ENCODE results near the gene SNRPN. TPM values are rescaled to one million over a fixed set of nuclear protein-coding genes. Genes with fewer than 3 reads are reported as not detected.
"Not testable (repeated sequence)": the region's sequence is repeated elsewhere in the genome, so short reads cannot be mapped to it uniquely, and the experiment has no call there.

The SNRPN gene
- total RNA-seq, 1 experiment from 2014 or later: 1.7 TPM

DNA sequence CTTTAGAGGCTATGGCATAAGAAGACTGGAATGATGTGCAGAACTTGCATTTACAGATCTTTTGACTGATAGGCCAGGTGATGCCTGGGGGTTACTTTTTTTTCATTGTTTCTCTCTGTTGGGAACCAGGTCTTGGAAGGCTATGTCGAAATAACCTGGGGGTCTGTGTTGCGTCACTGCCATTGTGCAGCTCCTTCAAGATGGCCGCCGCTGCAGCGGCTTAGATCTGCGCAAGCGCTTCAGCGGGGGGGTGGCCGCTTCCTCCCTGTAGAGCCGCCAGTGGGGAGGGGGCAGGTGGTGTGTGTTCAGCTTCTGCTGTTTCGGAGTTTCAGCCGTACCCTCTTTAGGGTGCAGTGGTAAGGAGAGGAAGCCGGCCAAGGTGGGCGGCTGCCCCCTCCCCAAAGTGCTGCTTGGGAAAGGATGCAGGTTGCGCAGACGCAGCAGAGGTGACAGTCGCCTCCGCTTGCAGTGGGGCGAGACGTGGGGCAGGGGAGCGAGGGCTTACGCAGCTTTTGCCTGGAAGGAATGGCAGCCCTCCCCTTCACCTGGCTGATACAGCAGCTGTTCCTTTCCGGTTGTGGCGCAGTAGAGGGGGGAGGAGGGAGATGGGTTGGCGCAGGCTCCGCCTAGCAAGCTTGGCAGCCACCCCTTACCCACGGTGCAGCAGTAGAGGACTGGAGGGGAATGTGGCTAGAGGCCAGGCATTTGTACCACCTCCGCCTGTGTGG, 1.5 kb downstream of the SNRPN start:
- no peaks in the 10 kb centered on the region for H3K9me3 ChIP-seq
- H3K27me3 ChIP-seq: no peaks in the 10 kb centered on the region
- H3K36me3 ChIP-seq: no peaks in the 10 kb centered on the region
- no peak for DNase-seq
- peak overlapping the region; percentile 12; the same call in 1 of the 2 replicates for H3K4me3 ChIP-seq

DNA sequence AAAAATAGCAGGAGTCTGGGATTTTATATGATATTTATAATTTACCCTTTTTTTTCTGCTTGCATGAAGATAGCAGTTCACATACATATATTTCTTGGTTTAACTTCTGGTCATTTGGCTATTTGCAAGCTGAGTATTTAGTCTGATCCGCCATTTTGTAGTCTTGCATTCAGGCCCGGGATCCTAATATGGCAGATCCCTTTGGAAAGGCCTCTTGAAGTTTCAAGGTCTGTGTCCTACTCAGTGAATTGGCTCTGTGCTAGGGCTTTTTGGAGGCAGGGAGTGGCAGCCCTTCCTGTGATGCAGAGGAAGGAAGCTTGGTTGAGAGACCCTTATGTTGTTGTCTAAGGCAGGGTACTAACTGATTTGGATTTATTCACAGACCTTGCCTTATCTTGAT, 2.9 kb downstream of the SNRPN start:
- Histone ChIP-seq H3K36me3 (no peaks in the 10 kb centered on the region), H3K4me3 (no peak overlapping the region), H3K9me3 (no peaks in the 10 kb centered on the region), H3K27me3 (no peaks in the 10 kb centered on the region)
- DNase-seq: no peak

DNA sequence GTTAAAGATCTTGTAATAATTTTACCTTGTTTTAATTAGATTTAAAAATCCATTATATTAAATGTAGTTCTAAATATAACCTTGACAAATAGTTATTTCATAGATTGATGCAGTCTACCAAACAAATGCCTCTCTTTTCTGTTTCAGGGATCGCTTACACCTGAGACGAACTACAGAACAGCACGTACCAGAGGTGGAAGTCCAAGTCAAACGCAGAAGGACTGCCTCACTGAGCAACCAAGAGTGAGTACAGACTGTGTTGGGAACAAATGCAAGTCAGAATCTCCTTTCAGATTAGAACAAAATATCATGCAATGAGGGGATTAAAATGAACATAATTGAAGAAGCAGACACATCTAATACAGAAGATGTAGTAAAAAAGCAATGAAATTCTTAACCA, 7.2 kb downstream of the SNRPN start:
- Histone ChIP-seq H3K4me3 (no peak overlapping the region), H3K27me3 (no peaks in the 10 kb centered on the region), H3K36me3 (no peaks in the 10 kb centered on the region), H3K9me3 (no peaks in the 10 kb centered on the region)
- no peak for DNase-seq

DNA sequence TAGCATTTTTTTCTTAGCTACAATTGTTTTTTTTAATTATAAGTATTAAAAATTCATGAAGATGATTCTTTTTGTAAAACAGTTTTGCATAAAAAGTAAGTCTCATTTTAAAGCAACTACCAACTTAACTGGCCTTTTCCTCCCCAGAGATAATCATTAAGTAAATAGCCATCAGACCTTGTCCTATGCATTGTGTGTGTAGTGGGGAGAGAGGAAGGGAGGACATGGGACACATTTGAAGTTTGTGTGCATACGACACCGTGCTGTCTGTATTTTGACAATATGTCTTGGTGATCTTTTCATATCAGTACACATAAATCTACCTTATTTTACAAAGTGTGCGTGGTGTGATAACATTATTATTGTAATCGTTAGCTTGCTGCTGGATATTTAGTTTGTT, 8.1 kb downstream of the SNRPN start:
- Histone ChIP-seq H3K27me3 (no peaks in the 10 kb centered on the region), H3K4me3 (no peak overlapping the region), H3K36me3 (no peaks in the 10 kb centered on the region), H3K9me3 (no peaks in the 10 kb centered on the region)
- DNase-seq: no peak

DNA sequence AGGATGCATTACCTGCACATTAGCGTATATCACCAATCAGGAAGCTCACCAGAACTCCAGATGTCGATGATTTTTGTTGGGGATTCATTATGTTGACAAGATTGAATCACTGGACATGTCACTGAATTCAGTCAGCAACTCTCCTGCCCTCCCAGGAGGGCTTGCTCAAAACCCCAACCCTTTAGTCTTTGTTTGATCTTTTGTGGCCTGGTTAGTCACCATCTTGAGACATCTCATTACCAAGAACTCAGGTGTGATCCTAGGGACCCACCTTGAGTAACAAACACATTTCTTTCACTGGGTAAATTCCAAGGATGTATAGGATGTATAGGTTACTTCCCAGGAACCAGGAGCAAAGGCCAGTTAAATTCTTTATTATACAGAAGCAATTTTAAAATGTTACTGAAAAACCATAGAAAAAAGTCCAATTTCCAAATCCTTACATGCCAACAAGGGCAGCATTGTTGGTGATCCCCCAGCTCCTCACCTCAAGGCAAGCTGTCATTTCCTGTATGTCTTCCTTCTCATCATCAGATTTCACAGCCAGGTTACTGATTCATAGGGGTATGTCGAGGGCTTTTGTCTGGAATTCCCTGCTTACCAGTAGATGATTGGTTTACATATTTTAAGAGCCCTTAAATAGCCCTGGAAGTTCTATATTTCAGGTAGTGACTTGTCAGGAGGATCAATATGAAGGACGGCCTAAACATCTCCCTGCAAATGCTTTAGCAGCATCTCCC, 11.7 kb downstream of the SNRPN start:
- Histone ChIP-seq H3K36me3 (no peaks in the 10 kb centered on the region), H3K4me3 (no peak overlapping the region), H3K27me3 (no peaks in the 10 kb centered on the region), H3K9me3 (no peaks in the 10 kb centered on the region)
- DNase-seq: no peak

DNA sequence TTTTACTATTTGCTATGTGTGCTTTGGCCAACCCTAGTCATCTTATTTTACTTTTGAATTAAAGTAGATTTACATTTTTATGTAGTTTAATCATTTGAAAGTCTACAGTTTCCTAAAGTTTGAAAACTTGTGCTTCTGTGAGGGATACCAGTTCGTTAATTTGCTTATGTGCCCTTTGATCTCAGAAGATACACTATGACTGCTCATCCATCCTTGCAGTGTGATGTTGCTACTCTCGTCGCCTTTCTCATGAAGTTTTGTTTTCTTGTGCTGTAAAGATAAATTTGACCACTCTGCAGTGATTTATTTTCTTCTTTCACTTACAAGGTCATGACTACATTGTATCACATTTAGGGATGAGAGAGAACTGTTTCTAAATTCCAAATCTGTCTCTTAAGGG, 16.3 kb downstream of the SNRPN start:
- Histone ChIP-seq H3K36me3 (no peaks in the 10 kb centered on the region), H3K4me3 (no peak overlapping the region), H3K9me3 (no peaks in the 10 kb centered on the region), H3K27me3 (no peaks in the 10 kb centered on the region)
- no peak for DNase-seq

DNA sequence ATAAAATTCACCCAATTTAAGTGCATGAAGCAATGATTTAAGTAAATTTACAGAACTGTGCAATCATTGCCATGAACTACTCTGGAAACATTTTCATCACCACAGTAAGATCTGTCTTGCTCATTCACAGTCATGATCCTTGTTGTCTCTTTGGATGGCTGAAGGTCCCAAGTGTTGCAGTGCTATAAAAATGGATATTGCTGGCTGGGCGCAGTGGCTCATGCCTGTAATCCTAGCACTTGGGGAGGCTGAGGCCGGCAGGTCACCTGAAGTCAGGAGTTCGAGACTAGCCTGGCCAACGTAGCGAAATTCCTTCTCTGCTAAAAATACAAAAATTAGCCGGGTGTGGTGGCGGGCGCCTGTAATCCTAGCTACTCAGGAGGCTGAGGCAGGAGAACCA, 17.0 kb downstream of the SNRPN start:
- Histone ChIP-seq H3K36me3 (no peaks in the 10 kb centered on the region), H3K9me3 (no peaks in the 10 kb centered on the region), H3K4me3 (no peak overlapping the region), H3K27me3 (no peaks in the 10 kb centered on the region)
- DNase-seq: no peak

DNA sequence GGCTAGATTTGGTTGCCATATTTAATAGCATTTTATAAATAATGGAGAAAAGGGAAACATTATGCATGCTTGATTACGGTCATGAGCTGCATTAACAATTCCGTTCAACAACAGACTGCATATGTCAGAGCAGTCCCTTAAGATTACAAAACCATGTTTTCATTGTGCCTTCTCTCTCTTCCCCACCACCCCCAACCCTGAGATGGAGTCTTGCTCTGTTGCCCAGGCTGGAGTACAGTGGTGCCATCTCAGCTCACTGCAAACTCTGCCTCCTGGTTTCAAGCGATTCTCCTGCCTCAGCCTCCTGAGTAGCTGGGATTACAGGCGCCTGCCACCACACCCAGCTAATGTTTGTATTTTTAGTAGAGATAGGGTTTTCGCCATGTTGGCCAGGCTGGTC, 17.9 kb downstream of the SNRPN start:
- DNase-seq, H3K9me3 ChIP-seq, H3K27me3 ChIP-seq, H3K4me3 ChIP-seq, H3K36me3 ChIP-seq: not testable (repeated sequence)

DNA sequence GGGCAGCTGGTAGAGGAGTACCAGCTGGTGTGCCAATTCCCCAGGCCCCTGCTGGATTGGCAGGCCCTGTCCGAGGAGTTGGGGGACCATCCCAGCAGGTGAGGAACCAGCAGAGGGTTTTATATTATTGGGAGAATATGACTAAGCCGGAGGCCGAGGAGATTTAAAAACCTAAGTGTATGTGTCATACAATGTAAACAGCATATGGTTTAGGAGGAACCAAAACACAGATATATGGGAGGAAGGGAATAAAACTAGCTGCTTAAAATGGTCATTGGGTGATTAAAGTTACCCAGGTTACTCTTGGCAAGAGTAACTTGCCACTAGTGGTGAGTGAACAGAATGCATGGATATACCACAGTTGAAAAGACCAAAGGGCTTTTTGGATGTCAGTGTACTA, 22.1 kb downstream of the SNRPN start:
- DNase-seq: no peak
- Histone ChIP-seq H3K4me3 (no peak overlapping the region), H3K27me3 (no peaks in the 10 kb centered on the region), H3K9me3 (no peaks in the 10 kb centered on the region), H3K36me3 (no peaks in the 10 kb centered on the region)

DNA sequence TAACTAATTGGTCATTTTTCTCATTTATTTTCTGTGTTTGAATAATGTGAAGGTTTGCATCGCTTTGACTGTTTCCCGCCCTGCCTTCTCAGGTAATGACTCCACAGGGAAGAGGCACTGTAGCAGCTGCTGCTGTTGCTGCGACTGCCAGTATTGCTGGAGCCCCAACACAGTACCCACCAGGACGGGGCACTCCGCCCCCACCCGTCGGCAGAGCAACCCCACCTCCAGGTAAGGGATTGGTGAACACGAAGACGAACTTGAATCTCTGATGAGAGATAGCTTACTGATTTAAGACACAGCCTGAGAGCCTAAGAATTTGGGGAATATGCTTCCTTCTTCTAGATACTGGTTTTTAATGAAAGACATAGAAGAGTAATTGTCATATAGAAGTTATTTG, 22.9 kb downstream of the SNRPN start:
- no peak overlapping the region for H3K4me3 ChIP-seq
- DNase-seq: no peak
- H3K36me3 ChIP-seq: no peaks in the 10 kb centered on the region
- no peaks in the 10 kb centered on the region for H3K9me3 ChIP-seq
- no peaks in the 10 kb centered on the region for H3K27me3 ChIP-seq

DNA sequence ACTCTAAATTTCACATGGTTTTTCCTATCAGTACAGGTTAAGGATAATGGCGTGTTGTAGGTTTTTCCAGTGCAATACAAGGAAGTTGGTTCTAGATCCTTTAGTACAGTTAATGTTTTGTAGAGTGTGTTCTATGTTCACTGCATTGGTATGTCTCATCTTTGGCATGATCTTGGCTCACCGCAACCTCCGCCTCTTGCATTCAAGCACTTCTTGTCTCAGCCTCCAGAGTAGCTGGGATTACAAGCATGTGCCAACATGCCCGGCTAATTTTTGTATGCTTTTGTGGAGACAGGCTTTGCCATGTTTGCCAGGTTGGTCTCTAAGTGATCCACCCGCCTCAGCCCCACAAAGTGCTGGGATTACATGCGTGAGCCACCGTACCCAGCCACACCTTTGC, 30.4 kb downstream of the SNRPN start:
- no peaks in the 10 kb centered on the region for H3K36me3 ChIP-seq
- H3K9me3 ChIP-seq: no peaks in the 10 kb centered on the region
- DNase-seq: no peak
- no peak overlapping the region for H3K4me3 ChIP-seq
- no peaks in the 10 kb centered on the region for H3K27me3 ChIP-seq

DNA sequence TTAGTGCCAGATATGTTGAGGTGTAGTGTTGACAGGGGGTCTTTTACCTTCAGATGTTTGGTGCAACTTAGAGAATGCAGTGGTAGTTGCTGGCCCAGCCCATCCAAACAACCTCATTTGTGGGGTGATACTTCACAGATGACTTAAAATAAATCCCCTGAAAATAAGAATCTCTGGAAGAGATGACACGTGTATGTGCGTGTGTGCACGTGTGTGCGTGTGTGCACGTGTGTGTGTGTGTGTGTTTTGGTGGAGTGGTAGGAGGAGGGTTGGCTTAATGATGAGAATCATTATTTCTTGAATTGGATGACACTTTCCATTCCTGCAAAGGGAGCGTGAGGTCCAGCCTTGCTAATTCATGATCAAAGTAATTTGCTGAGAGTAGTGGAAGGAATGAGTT, 31.9 kb downstream of the SNRPN start:
- H3K9me3 ChIP-seq: no peaks in the 10 kb centered on the region
- no peak for DNase-seq
- no peaks in the 10 kb centered on the region for H3K36me3 ChIP-seq
- no peaks in the 10 kb centered on the region for H3K27me3 ChIP-seq
- no peak overlapping the region for H3K4me3 ChIP-seq

DNA sequence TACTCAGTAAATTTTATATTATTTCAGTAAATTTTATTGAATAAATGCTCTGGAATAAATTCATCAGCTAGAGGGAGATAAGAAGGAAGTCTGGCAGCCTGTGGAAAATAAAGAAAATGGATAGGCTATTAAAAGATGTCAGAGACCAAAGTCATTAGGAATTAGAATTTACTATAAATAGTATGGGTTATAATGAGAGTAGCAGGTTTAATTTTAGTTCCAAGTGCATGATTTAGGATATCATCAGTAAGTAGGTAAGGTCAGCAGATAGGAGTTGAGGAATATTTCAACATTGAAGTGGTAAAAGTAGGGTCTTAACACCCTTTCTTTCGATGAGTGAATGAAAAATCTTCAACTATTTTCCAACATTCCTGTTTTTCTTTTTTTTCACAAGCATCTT, 64.6 kb downstream of the SNRPN start:
- Histone ChIP-seq H3K27me3 (no peaks in the 10 kb centered on the region), H3K9me3 (no peaks in the 10 kb centered on the region), H3K36me3 (no peaks in the 10 kb centered on the region), H3K4me3 (no peak overlapping the region)
- no peak for DNase-seq

DNA sequence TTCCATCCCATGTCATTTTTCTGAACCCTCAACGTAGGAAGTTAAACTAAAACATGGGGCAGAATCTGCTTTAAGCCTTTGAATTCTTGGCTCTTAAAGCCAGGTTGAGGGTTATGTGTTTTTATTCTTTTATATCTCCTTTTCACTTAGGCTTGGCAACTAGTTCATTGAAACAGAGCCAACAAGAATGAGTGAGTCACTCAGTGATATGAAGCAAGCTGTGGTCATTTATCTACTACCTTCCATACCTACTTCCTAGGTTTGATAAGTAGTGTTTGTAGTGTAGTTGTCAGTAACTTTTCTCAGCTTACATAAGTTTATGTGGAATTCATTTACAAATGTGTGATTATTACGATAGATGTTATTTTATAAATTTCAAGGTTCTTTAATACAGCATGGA, 67.4 kb downstream of the SNRPN start:
- H3K36me3 ChIP-seq: no peaks in the 10 kb centered on the region
- DNase-seq: no peak

More for the DNA sequence above, 67.4 kb downstream of the SNRPN start:
- H3K4me3 ChIP-seq: no peak overlapping the region
- H3K27me3 ChIP-seq: no peaks in the 10 kb centered on the region
- no peaks in the 10 kb centered on the region for H3K9me3 ChIP-seq

Other genes starting within 250 kb of the SNRPN start
- not detected in 2 replicates for gene SNURF, start within 50 bp of the SNRPN start, total RNA-seq (2014; rRNA removed; shearing (Covaris generic); ENCODE audit: low replicate concordance)